HG03025 (cell line): Measurements from ENCODE around the gene DDX51.

Experiments
- ATAC-seq: cut with Tn5 transposase; IDR thresholded peaks from one replicate; pipeline ENCODE4 v1.9.1; 2021; ENCODE audit warnings: mild to moderate bottlenecking, moderate library complexity; ENCODE audit not compliant: unreplicated experiment, low FRiP score

DDX51 gene

GRCh38 chr12:132095520-132096409 is 48.4 kb downstream of the DDX51 start:
- no peak for ATAC-seq

GRCh38 chr12:132094269-132094891 is 49.7 kb downstream of the DDX51 start:
- no peak for ATAC-seq

GRCh38 chr12:132089407-132089910 is 54.7 kb downstream of the DDX51 start:
- ATAC-seq: no peak
